C1 segment of cervical spinal cord (tissue), 14 donors: Measurements from ENCODE around the gene TRIM47.

Experiments
- DNase-seq, 14 donors: peaks; one replicate each; lab custom pipeline; 2025; lab: John Stamatoyannopoulos, UW

TRIM47 gene

GRCh38 chr17:75832652-75833400 is 45.6 kb downstream of the TRIM47 start:
- no peak for DNase-seq

DNA sequence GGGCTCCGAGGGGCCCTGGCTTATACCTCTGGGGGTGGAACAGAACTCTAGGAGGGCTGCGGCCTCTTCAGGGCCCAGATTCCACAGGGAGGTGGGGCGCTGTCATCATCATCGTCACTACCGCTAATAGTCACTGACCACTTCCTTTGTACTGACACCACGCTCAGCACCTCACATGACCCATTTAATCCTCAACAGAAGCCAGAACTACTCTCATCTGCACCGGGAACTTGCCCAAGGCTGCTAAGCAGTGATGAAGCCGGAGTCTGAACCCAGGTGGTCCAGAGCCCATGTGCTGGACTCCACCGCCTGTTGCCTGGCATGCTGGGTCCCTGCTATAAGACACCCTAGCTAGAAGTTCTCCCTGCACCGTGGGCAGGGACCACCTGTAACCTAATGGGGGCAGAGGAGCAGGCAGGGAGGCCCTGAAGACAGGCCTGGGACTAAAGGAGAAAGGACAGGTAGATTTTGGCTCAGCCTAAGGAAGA is 46.2 kb downstream of the TRIM47 start:
- DNase-seq = peak in 4 of 14 donors; percentile 9 to 38 (median 14)

- DNase-seq = no peak
Measured at GRCh38 chr17:75831032-75831571, 47.3 kb downstream of the TRIM47 start.

DNA sequence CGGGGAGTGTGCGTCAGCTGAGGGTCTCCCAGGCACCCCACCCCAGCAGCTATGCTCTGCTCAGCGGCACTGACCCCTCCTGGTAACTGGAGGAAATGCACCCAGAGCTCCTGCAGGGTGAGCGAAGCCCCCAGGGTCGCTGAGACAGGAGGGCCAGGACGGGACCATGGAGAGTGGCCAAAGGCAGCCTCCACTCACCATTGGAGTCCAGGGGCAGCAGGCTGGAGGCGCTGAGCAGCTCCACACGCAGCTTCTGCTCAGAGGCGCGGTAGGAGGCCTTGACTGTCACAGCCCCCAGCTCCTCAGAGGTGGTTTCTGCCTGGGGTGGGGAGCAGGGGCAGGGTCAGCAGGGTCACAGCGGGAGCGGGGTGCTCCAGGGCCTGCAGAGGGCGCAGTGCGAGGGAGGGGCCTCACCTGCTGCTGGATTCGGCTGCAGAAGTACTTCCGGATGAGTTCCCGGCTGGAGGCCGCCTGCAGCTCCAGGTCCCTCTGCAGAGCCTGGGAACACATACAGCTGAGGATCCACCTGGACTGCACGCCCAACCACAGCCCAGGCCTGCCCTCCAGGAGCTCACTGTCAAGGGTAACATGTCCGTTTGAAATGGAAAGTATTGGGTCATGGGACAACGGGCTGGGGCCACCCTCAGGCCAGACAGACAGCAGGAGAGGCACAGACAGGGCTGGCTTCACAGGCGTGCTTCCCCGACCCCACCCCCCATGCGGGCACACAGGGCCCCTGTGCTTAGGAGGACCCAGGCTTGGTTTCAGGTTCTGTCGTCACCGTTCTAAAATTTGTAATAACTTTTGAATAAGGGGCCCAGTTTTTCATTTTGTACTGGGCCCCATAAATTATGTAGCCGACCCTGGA is 48.0 kb downstream of the TRIM47 start:
- no peak for DNase-seq

- no peak for DNase-seq
Measured at GRCh38 chr17:75829747-75830146, 48.6 kb downstream of the TRIM47 start.

GRCh38 chr17:75828741-75829140 is 49.6 kb downstream of the TRIM47 start:
- DNase-seq = no peak

- DNase-seq = no peak
Measured at GRCh38 chr17:75828076-75828400, 50.3 kb downstream of the TRIM47 start.

GRCh38 chr17:75827308-75828075 is 50.9 kb downstream of the TRIM47 start:
- peak in 13 of 14 donors; percentile 14 to 86 (median 73) for DNase-seq

- DNase-seq = no peak
Measured at GRCh38 chr17:75826561-75827307, 51.6 kb downstream of the TRIM47 start.

GRCh38 chr17:75825748-75826370 is 52.5 kb downstream of the TRIM47 start:
- no peak for DNase-seq

DNA sequence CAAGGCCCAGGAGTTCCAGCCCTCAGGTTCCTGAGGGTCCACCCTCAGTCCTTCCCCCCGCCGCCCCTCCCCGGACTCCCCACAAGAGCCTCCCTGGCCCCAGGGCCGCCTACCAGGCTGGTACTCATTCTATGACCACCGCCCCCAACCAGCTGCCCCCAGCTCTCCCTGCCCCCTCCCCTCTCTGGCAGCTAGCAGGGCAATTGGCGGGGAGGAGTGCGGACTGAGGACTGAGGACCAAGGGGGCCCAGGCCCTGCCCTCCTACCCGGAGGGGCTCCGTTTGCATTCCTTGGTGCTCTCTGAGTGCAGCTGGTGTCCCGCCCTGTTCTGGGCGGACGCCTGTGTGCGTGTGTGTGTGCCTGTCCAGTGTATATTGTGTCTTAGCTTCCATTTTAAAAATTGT is 53.2 kb downstream of the TRIM47 start:
- no peak for DNase-seq

DNA sequence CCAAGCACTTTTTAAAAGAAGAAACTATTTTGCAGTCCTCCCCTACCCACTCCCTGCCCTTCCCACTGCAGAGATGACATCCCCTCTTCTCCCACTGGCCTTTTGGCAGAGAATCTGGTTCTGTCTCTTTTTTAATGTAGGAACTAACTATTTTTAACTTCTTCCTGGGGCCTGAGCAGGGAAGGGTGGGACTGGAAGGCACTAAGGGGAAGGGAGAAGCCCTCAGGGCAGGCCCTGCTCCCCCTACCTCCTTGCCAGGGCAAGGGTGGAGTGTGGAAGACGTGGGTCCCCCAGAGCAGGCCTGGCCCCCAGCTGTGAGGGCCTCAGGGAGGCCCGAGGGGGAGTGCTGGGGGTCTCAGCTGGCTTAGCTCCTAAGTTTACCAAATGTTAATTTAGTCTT is 53.7 kb downstream of the TRIM47 start:
- DNase-seq = no peak
